Measurements from ENCODE around the gene VIM. TPM values are rescaled to one million over a fixed set of nuclear protein-coding genes. Genes with fewer than 3 reads are reported as not detected.

The VIM gene
- polyA plus RNA-seq, 1 experiment, result 5,431 TPM

DNA sequence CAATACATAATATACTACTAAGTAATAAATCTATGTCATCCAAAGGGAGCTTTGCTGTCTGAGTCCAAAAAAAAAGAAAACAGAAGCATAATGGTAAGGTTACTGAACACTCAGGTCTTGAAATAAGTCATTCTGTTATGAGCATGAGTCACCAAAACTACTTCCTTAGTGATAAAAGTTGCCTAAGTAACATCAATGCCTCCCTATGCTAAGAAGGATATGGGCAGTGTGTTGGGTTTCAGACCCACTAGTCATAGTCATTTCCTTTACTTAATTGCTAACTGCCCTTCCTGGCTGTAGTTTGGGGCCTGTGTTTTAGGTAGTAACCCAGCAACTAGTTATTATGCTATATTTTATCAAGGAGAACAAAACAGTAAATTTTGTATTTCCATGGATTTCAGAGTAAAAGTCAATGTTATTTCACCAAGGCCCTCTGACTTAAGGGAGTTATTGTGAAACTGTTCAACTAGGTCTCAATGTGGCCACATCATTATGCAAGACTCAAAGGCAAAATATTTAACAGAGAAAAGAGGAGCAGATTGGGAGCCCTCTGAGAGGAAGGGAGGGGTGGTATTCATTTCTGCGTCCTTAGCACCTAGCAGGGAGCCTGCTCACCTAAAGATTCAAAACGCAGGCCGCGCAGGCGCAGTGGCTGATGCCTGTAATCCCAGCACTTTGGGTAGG is 11.7 kb upstream of the VIM start:
- Histone ChIP-seq H3K36me3 (ENCODE audit: control insufficient read depth, insufficient read depth, low read length) (no peaks in the 10 kb centered on the region), H3K27me3 (ENCODE audit: control insufficient read depth, insufficient read depth, low read length) (no peaks in the 10 kb centered on the region), H3K4me3 (ENCODE audit: low read depth, low read length) (no peak overlapping the region)
- DNase-seq (ENCODE audit: low read depth), result peak; percentile 95
- TF ChIP-seq CTCF (IDR thresholded peaks at IDR 0.05; ENCODE audit: insufficient read depth, low read depth, low read length), result no peak
- ChIA-PET CTCF (no interaction called here), POLR2A (no interaction called here)

GRCh38 chr10:17216901-17217395 is 11.1 kb upstream of the VIM start:
- no peak for TF ChIP-seq CTCF (IDR thresholded peaks at IDR 0.05; ENCODE audit: insufficient read depth, low read depth, low read length)
- Histone ChIP-seq H3K4me3 (ENCODE audit: low read depth, low read length) (no peak overlapping the region), H3K36me3 (ENCODE audit: control insufficient read depth, insufficient read depth, low read length) (no peaks in the 10 kb centered on the region), H3K27me3 (ENCODE audit: control insufficient read depth, insufficient read depth, low read length) (no peaks in the 10 kb centered on the region)
- DNase-seq (ENCODE audit: low read depth), result no peak
- ChIA-PET POLR2A (no interaction called here), CTCF (no interaction called here)

GRCh38 chr10:17217631-17218232 is 10.3 kb upstream of the VIM start:
- POLR2A ChIA-PET, result no interaction called here
- Histone ChIP-seq H3K27me3 (ENCODE audit: control insufficient read depth, insufficient read depth, low read length) (no peaks in the 10 kb centered on the region), H3K36me3 (ENCODE audit: control insufficient read depth, insufficient read depth, low read length) (no peaks in the 10 kb centered on the region), H3K4me3 (ENCODE audit: low read depth, low read length) (no peak overlapping the region)
- CTCF ChIA-PET, result no interaction called here
- peak; percentile 84 for DNase-seq (ENCODE audit: low read depth)
- TF ChIP-seq CTCF (IDR thresholded peaks at IDR 0.05; ENCODE audit: insufficient read depth, low read depth, low read length), result no peak

GRCh38 chr10:17219024-17219423 is 9.0 kb upstream of the VIM start:
- H3K4me3 ChIP-seq (ENCODE audit: low read depth, low read length), result no peak overlapping the region
- no peaks in the 10 kb centered on the region for H3K36me3 ChIP-seq (ENCODE audit: control insufficient read depth, insufficient read depth, low read length)
- ChIA-PET POLR2A (interaction anchor here (0.7 kb wide), 1 partner anchor 373 kb away, joined by 3 read pairs; no protein-coding TSS in a partner anchor), CTCF (no interaction called here)
- DNase-seq (ENCODE audit: low read depth), result no peak
- no peaks in the 10 kb centered on the region for H3K27me3 ChIP-seq (ENCODE audit: control insufficient read depth, insufficient read depth, low read length)
- no peak for TF ChIP-seq CTCF (IDR thresholded peaks at IDR 0.05; ENCODE audit: insufficient read depth, low read depth, low read length)

DNA sequence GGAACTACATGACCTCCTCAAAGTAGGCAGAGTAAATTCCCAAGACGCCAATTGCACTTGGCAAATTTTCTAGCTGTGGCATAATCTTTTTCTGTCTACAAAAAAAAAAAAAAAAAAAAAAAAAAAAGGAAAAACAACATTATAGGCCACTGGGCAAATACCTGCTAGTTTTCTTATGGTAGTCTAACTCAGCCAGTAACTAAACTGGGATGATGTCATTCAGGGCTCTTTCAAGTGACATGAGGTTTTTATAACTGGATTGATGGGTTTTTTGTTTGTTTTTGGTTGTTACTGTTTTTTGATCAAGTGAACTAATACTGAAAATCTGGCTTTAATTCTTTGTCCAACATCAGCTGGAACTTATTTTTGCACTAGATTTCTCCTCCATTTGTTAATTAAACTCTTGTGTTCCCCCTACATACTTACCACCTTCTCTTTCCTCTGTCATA is 7.4 kb upstream of the VIM start:
- CTCF ChIA-PET, result interaction anchor here (1.1 to 1.2 kb wide), 2 partner anchors 9 to 36 kb away, joined by 4 read pairs; no protein-coding TSS in a partner anchor
- H3K36me3 ChIP-seq (ENCODE audit: control insufficient read depth, insufficient read depth, low read length), result no peaks in the 10 kb centered on the region
- no peaks in the 10 kb centered on the region for H3K27me3 ChIP-seq (ENCODE audit: control insufficient read depth, insufficient read depth, low read length)
- POLR2A ChIA-PET, result no interaction called here
- H3K4me3 ChIP-seq (ENCODE audit: low read depth, low read length), result no peak overlapping the region
- no peak for TF ChIP-seq CTCF (IDR thresholded peaks at IDR 0.05; ENCODE audit: insufficient read depth, low read depth, low read length)
- DNase-seq (ENCODE audit: low read depth), result no peak
